Measurements from ENCODE around the gene KSR2. TPM values are rescaled to one million over a fixed set of nuclear protein-coding genes. Genes with fewer than 3 reads are reported as not detected.

Gene KSR2
- total and polyA plus RNA-seq, 10 of the 15 experiments (the other 5 are each of a cell fraction or from before 2014, with no cell fraction given): under 0.01 to 1.5 (median 0.01) TPM; not detected in 3

- TF ChIP-seq JUNB (IDR thresholded peaks at IDR 0.05) (no peak), PBX3 (IDR thresholded peaks at IDR 0.05; ENCODE audit: insufficient replicate concordance, low read depth, low read length) (no peak), BACH1 (IDR thresholded peaks at IDR 0.05; ENCODE audit: borderline replicate concordance) (no peak), TCF3 (IDR thresholded peaks at IDR 0.05; ENCODE audit: borderline replicate concordance, insufficient read depth, low read depth, low read length) (no peak), ATF3 (IDR thresholded peaks at IDR 0.05; ENCODE audit: borderline replicate concordance, extremely low read depth, low read depth, low read length) (no peak)
Observed at GRCh38 chr12:117421987-117422386, 546.8 kb downstream of the KSR2 start (continued).

- ChIA-PET CTCF (no interaction called here), RAD21 (ENCODE audit: unreplicated experiment) (interaction anchor here (0.5 kb wide), 1 partner anchor 1036 kb away, joined by 4 read pairs; no protein-coding TSS in a partner anchor), SMC1A (ENCODE audit: uncharacterized antibody, unreplicated experiment) (no interaction called here), POLR2A (no interaction called here)
- Histone ChIP-seq H3K27ac (ENCODE audit: control insufficient read depth, insufficient read depth) (no peak overlapping the region), H3K9ac (ENCODE audit: control insufficient read depth, insufficient read depth, low read length) (no peak overlapping the region), H2AFZ (ENCODE audit: control insufficient read depth, low read depth, low read length) (no peak overlapping the region), H3K4me1 (ENCODE audit: control insufficient read depth, insufficient read depth, low read length) (no peaks in the 10 kb centered on the region), H3K27me3 (replicated peaks in 1 of 2; ENCODE audit: control insufficient read depth in 2 of 2, insufficient read depth in 2 of 2, low read length in 1 of 2) (no peaks in the 10 kb centered on the region), H3K36me3 (ENCODE audit: control insufficient read depth in 2 of 2, insufficient read depth in 2 of 2, low read length in 1 of 2) (no peaks in the 10 kb centered on the region), H3K9me3 (replicated peaks; ENCODE audit: control insufficient read depth, insufficient read depth, low read length) (no peaks in the 10 kb centered on the region; the same call in 2 of the 3 replicates), H3K4me2 (ENCODE audit: control insufficient read depth, insufficient read depth) (no peak overlapping the region), H3K4me3 (no peak overlapping the region), H3K79me2 (ENCODE audit: control insufficient read depth, insufficient read depth, low read length) (no peaks in the 10 kb centered on the region), H4K20me1 (ENCODE audit: control insufficient read depth, insufficient read depth) (no peaks in the 10 kb centered on the region)
- 1% methylated on average over 4 of the region's 4 CpGs for WGBS (ENCODE audit: insufficient coverage, insufficient replicate concordance, low lambda C conversion rate, missing lambda C conversion rate)
- in situ Hi-C loops (cut with MboI): no loop called here
- no TSS peak for BruUV-seq (replicated peaks)
- intact Hi-C loops (cut with micrococcal nuclease; ENCODE audit: unreplicated experiment): no loop called here
- TF ChIP-seq TCF3 (IDR thresholded peaks at IDR 0.05; ENCODE audit: borderline replicate concordance, insufficient read depth, low read depth, low read length) (no peak), RAD51 (IDR thresholded peaks at IDR 0.05) (no peak), E2F8 (IDR thresholded peaks at IDR 0.05; ENCODE audit: low read depth, partially characterized antibody) (no peak), SREBF2 (IDR thresholded peaks at IDR 0.05; ENCODE audit: low read length) (no peak), HDAC2 (IDR thresholded peaks at IDR 0.05) (no peak), ZBTB4 (CRISPR knock-in tag; IDR thresholded peaks at IDR 0.05) (no peak)
- DNase-seq (ENCODE audit: low read depth, low spot score) (no peak), FAIRE-seq (no peak), ATAC-seq (no peak)
Observed at GRCh38 chr12:117421068-117421752, 547.6 kb downstream of the KSR2 start.

Data from GM12878 (cell line).